A204.1 (cell line): ENCODE measurements around the gene MUC2.

Experiments used
- FAIRE-seq: peaks from 2 replicates; lab custom pipeline; 2012; peaks lifted over from hg19 to GRCh38; lab: Jason Lieb, UNC

Gene MUC2

GRCh38 chr11:1036931-1037330 lies 37.7 kb upstream of the MUC2 start:
- FAIRE-seq, result no peak

- FAIRE-seq, result no peak
Measured at GRCh38 chr11:1037506-1038055, 37.1 kb upstream of the MUC2 start.

GRCh38 chr11:1038361-1038760 lies 36.3 kb upstream of the MUC2 start:
- FAIRE-seq, result no peak

- no peak for FAIRE-seq
Measured at GRCh38 chr11:1038921-1039320, 35.8 kb upstream of the MUC2 start.

- FAIRE-seq, result no peak
Measured at GRCh38 chr11:1039481-1040427, 34.9 kb upstream of the MUC2 start.

- FAIRE-seq, result no peak
Measured at GRCh38 chr11:1040428-1041148, 34.1 kb upstream of the MUC2 start.

GRCh38 chr11:1041149-1041467 lies 33.6 kb upstream of the MUC2 start:
- no peak for FAIRE-seq

GRCh38 chr11:1041471-1041870 lies 33.2 kb upstream of the MUC2 start:
- FAIRE-seq, result no peak

GRCh38 chr11:1041936-1042608 lies 32.6 kb upstream of the MUC2 start:
- FAIRE-seq, result no peak

- FAIRE-seq, result no peak
Measured at GRCh38 chr11:1042626-1043562, 31.8 kb upstream of the MUC2 start.

- no peak for FAIRE-seq
Measured at GRCh38 chr11:1043563-1044096, 31.0 kb upstream of the MUC2 start.

GRCh38 chr11:1044160-1044559 lies 30.5 kb upstream of the MUC2 start:
- FAIRE-seq, result no peak

- no peak for FAIRE-seq
Measured at GRCh38 chr11:1047595-1048156, 27.0 kb upstream of the MUC2 start.

- no peak for FAIRE-seq
Measured at GRCh38 chr11:1048375-1049070, 26.2 kb upstream of the MUC2 start.

GRCh38 chr11:1049071-1049405 lies 25.6 kb upstream of the MUC2 start:
- FAIRE-seq, result no peak

- no peak for FAIRE-seq
Measured at GRCh38 chr11:1049431-1049891, 25.2 kb upstream of the MUC2 start.

GRCh38 chr11:1049911-1050580 lies 24.6 kb upstream of the MUC2 start:
- no peak for FAIRE-seq

GRCh38 chr11:1050581-1051355 lies 23.9 kb upstream of the MUC2 start:
- FAIRE-seq, result no peak
